Measurements from ENCODE around the gene LYPD1.

The LYPD1 gene

GRCh38 chr2:132632000-132632649 is 37.9 kb downstream of the LYPD1 start:
- DNase-seq (ENCODE audit: low spot score) = no peak

GRCh38 chr2:132627536-132627935 is 42.5 kb downstream of the LYPD1 start:
- no peak for DNase-seq (ENCODE audit: low spot score)

DNA sequence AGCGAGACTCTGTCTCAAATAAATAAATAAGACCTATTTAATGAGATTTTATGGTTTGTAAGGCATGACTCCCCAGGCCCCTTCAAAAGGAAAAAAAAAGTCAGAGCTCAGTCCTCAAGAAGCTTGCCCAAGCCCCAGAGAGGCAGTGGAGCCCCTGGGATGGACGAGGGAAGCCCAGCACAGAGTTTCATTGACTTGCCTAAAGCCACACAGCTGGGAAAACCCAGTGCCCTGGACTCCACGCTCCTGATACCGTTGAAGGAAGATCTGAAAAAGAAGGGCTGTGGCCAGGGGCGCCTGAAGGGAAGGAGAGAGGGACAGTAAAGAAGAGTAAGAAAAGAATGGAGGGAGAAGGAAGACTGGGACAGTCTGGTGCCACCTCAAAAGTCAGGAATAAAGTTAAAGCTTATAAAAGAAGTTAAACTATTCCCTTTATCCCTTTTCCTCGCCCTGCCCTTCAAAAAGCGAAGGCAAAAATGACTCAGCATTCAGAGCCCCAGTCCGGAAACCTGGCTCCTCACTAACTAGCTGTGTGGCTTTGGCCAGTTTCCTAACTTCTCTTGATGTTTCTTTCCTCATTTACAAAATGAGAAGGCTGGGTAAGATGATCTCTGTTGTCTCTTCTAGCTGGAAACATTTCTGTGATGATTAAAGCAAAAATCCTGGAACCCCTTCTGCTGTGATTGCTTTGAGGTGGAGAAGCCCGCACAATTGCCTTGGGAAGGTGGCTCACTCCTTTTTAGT is 46.7 kb downstream of the LYPD1 start:
- DNase-seq (ENCODE audit: low spot score) = no peak

GRCh38 chr2:132621131-132621875 is 48.7 kb downstream of the LYPD1 start:
- DNase-seq (ENCODE audit: low spot score) = no peak

- DNase-seq (ENCODE audit: low spot score) = no peak
Observed at GRCh38 chr2:132620115-132620514, 49.9 kb downstream of the LYPD1 start.

GRCh38 chr2:132618734-132619133 is 51.3 kb downstream of the LYPD1 start:
- no peak for DNase-seq (ENCODE audit: low spot score)

- no peak for DNase-seq (ENCODE audit: low spot score)
Observed at GRCh38 chr2:132617989-132618388, 52.0 kb downstream of the LYPD1 start.

- no peak for DNase-seq (ENCODE audit: low spot score)
Observed at GRCh38 chr2:132615329-132616085, 54.5 kb downstream of the LYPD1 start.

- no peak for DNase-seq (ENCODE audit: low spot score)
Observed at GRCh38 chr2:132611719-132612118, 58.3 kb downstream of the LYPD1 start.

DNA sequence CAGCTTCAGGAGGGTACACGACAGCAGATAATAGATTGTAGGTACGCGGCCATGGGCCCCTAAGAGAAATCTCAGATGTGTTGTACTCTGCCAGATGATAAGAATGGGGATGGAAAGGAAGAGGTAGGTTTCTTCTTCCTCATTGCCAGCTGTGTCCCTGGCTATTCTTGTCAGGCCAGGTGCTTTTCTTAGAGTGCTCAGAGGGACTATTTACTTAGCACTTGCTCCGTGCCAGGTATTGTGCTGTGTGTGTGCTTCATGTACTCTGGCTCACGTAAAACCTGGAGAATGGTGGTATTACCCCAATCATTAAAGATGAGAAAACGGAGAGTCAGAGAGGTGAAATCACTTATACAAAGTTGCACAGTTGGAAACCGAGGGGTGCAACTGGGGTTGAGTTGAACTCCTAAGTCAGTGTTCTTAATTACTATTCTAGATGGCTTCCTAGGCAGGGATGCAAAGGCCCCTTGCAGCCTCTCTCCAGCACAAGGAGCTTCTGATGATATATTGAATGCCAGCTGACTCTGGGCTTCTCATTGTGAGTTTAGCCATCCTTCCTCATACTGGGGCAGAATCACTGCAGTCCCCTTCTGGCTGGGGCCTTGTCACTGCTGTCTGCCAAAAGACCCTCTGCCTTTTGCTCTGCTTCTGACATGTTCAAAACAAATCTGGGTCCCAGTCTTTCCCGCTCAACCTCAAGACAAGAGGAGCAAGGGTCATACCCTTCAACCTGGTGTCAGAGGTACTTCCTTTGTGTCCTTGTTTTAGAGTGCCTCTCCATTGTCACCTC is 60.7 kb downstream of the LYPD1 start:
- no peak for DNase-seq (ENCODE audit: low spot score)

- no peak for DNase-seq (ENCODE audit: low spot score)
Observed at GRCh38 chr2:132608311-132608710, 61.7 kb downstream of the LYPD1 start.

GRCh38 chr2:132607426-132608090 is 62.4 kb downstream of the LYPD1 start:
- DNase-seq (ENCODE audit: low spot score) = no peak

DNA sequence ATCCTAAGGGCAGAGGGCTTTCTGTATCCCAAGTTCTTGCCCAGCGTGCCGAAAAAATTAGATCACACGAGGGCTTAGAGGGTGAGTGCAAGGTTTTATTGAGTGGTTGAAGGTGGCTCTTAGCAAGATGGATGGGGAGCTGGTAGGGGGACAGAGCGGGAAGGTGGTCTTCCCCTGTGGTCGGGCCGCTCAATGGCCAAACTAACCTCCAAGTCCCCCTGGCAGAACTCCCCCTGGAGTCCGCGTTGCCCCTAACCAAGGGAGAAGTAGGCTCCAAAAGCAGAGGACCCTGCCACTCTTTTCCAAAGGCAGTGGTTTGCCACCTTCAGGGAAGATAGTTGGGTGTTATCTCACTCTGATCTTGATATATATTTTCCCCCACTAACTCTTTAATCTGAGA is 63.4 kb downstream of the LYPD1 start:
- DNase-seq (ENCODE audit: low spot score) = no peak

DNA sequence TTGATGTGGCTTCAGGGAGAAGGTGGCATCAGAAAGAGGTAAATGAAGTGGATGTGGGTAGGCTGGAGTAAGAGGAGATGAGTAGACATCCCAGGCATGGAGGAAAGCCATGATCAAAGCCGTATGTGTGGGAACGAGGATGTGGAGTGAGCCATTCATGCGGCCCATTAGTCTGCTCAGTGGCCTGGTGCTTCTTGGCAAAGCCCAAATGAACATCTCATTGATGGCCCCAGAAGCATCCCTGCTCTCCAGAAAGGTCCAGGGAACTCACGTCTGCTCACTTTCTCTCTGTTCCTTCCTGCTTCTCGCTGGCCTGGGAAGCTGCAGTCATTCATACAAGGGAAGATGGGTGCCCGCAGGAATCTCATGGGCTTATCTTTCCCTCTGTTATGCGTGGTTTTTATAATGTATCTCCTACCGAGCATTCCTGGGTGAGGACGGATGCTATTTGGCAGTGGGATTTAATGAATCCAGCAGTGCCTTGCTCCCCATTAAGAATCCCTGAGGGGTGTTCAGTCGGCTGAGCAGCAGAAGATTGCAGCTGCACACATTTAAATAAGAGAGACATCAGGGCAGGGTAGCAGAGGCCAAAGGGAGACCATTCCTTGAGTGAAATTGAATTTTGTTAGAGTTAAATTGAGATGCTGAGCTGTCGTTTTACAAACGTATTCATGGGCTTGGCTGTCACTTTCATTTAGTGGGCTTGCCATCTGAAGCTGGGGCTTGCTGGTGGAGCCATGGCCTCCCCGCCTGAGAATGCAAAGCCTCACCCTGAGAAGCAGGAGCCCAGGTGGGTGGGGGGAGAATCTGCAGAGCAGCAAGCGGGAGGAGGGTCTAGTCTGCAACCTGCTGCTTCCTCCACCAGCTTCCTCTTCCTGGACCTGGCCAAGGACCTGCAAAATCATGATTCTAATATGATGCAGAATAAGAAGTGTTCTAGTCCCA is 64.5 kb downstream of the LYPD1 start:
- no peak for DNase-seq (ENCODE audit: low spot score)

GRCh38 chr2:132604561-132604960 is 65.4 kb downstream of the LYPD1 start:
- DNase-seq (ENCODE audit: low spot score) = no peak

GRCh38 chr2:132599556-132599955 is 70.4 kb downstream of the LYPD1 start:
- no peak for DNase-seq (ENCODE audit: low spot score)

GRCh38 chr2:132598536-132598935 is 71.5 kb downstream of the LYPD1 start:
- no peak for DNase-seq (ENCODE audit: low spot score)

GRCh38 chr2:132597831-132598230 is 72.2 kb downstream of the LYPD1 start:
- no peak for DNase-seq (ENCODE audit: low spot score)

- DNase-seq (ENCODE audit: low spot score) = no peak
Observed at GRCh38 chr2:132597166-132597565, 72.8 kb downstream of the LYPD1 start.

GRCh38 chr2:132595693-132596092 is 74.3 kb downstream of the LYPD1 start:
- DNase-seq (ENCODE audit: low spot score) = no peak
